A549 (cell line): ENCODE data around the gene COL4A6. TPM values are rescaled to one million over a fixed set of nuclear protein-coding genes. Genes with fewer than 3 reads are reported as not detected.

Experiments
- ATAC-seq, 2 experiments: fragments of 200-7000 bp in 1 of 2; fragments of >200 bp in 1 of 2; cut with Nextera tagmentation in 1 of 2; cut with Tn5 transposase in 1 of 2; 3 replicates each; pipeline versions ENCODE4 v1.8.0 to v1.9.1; 2018 to 2020; ENCODE audit warnings: mild to moderate bottlenecking in 1 of 2, moderate library complexity in 1 of 2
- CTCF ChIA-PET: fragments of 300-600 bp; sonication (Branson Sonifier 250); formaldehyde crosslinking; extraction: SDS; loops from one replicate; lab custom pipeline; 2021; ENCODE audit warnings: antibody characterized with exemption, inconsistent platforms; lab: Yijun Ruan, JAX
- POLR2A ChIA-PET: fragments of 350-600 bp; formaldehyde crosslinking; extraction: SDS; loops from one replicate; lab custom pipeline; 2021; ENCODE audit warnings: antibody characterized with exemption, inconsistent platforms; lab: Yijun Ruan, JAX
- DNase-seq, 2 experiments: peaks; one replicate each; pipeline versions ENCODE4 v3.0.0 to v3.0.0-alpha.2; 2011 to 2016; ENCODE audit warnings: low read depth in 1 of 2, low spot score in 1 of 2
- FAIRE-seq: peaks from 2 replicates; lab custom pipeline; 2011; peaks lifted over from hg19 to GRCh38; lab: Jason Lieb, UNC
- H3K27ac ChIP-seq, 2 experiments: fragments of >200 bp; sonication (Bioruptor Twin); formaldehyde crosslinking; 3 replicates each; pipeline ENCODE4 v1.5.1; 2016 to 2017
- H3K4me1 ChIP-seq: fragments of >200 bp; sonication (Bioruptor Twin); formaldehyde crosslinking; 3 replicates; pipeline ENCODE4 v1.6.1; 2016
- H3K4me2 ChIP-seq: fragments of >200 bp; sonication (Bioruptor Twin); formaldehyde crosslinking; 3 replicates; pipeline ENCODE4 v1.6.1; 2016
- H3K4me3 ChIP-seq: fragments of >200 bp; sonication (Bioruptor Twin); formaldehyde crosslinking; 3 replicates; pipeline ENCODE4 v1.5.1; 2016
- H3K9me3 ChIP-seq: fragments of >200 bp; sonication (Bioruptor Twin); formaldehyde crosslinking; 3 replicates; pipeline ENCODE4 v1.6.1; 2016
- BCL3 ChIP-seq: fragments of >200 bp; sonication (Bioruptor Twin); formaldehyde crosslinking; IDR thresholded peaks from 3 replicates; pipeline ENCODE4 v1.6.1; 2016
- CHD4 ChIP-seq: fragments of 200-600 bp; sonication (generic); IDR thresholded peaks from 2 replicates; pipeline ENCODE4 v1.6.1; 2016; ENCODE audit warnings: antibody characterized with exemption, mild to moderate bottlenecking, borderline replicate concordance
- EHF ChIP-seq: fragments of 250-450 bp; sonication (Bioruptor Pico); IDR thresholded peaks from 2 replicates; pipeline ENCODE4 v1.5.0; 2020; ENCODE audit warnings: mild to moderate bottlenecking
- EHMT2 ChIP-seq: fragments of 200-600 bp; sonication (generic); IDR thresholded peaks from 2 replicates; pipeline ENCODE4 v1.6.1; 2016; ENCODE audit warnings: antibody characterized with exemption, low read depth, mild to moderate bottlenecking, moderate library complexity
- EP300 ChIP-seq, 2 experiments: fragments of >200 bp; sonication (Bioruptor Twin); formaldehyde crosslinking; IDR thresholded peaks; 2 replicates in 1 of 2; 3 replicates in 1 of 2; pipeline ENCODE4 v1.6.1; 2016 to 2017
- ESRRA ChIP-seq: fragments of 150-350 bp; IDR thresholded peaks from 2 replicates; pipeline ENCODE4 v1.6.1; 2014; ENCODE audit warnings: mild to moderate bottlenecking, low read length, borderline replicate concordance
- FOSB ChIP-seq: fragments of 250-450 bp; sonication (Bioruptor Pico); IDR thresholded peaks from 2 replicates; pipeline ENCODE4 v1.5.0; 2020; ENCODE audit warnings: mild to moderate bottlenecking, moderate library complexity
- FOSL2 ChIP-seq, 2 experiments: fragments of 450-650 bp in 1 of 2; fragments of >200 bp in 1 of 2; sonication (Bioruptor Twin) in 1 of 2; formaldehyde crosslinking; IDR thresholded peaks; 2 replicates each; pipeline versions ENCODE4 v1.5.0 to v1.6.1; 2016 to 2020; ENCODE audit warnings: mild to moderate bottlenecking in 1 of 2, moderate library complexity in 1 of 2
- HMGXB4 ChIP-seq: fragments of 250-450 bp; sonication (Bioruptor Pico); IDR thresholded peaks from 2 replicates; pipeline ENCODE4 v1.5.0; 2021; ENCODE audit warnings: mild to moderate bottlenecking, moderate library complexity, borderline replicate concordance
- JUNB ChIP-seq: fragments of >200 bp; sonication (Bioruptor Twin); formaldehyde crosslinking; IDR thresholded peaks from 2 replicates; pipeline ENCODE4 v1.6.1; 2016
- MAZ ChIP-seq: fragments of 150-350 bp; IDR thresholded peaks from 2 replicates; pipeline ENCODE4 v1.6.1; 2014; ENCODE audit warnings: antibody characterized with exemption, low read depth, low read length, borderline replicate concordance
- MYC ChIP-seq: IDR thresholded peaks from 2 replicates; pipeline ENCODE4 v1.6.1; 2012; ENCODE audit warnings: mild to moderate bottlenecking, inconsistent platforms, low read length, improper control_type of control experiment, borderline replicate concordance
- NFE2L2 ChIP-seq: fragments of 150-350 bp; conservative IDR thresholded peaks from 2 replicates; pipeline ENCODE4 v1.6.1; 2014; ENCODE audit warnings: low read length
- POLR2A ChIP-seq: IDR thresholded peaks from 2 replicates; pipeline ENCODE4 v1.6.1; 2012; ENCODE audit warnings: mild to moderate bottlenecking, low read length
- RCOR1 ChIP-seq: fragments of 150-350 bp; IDR thresholded peaks from 2 replicates; pipeline ENCODE4 v1.6.1; 2014; ENCODE audit warnings: antibody characterized with exemption, low read length, low read depth
- SMC3 ChIP-seq: fragments of >200 bp; sonication (Bioruptor Twin); formaldehyde crosslinking; IDR thresholded peaks from 3 replicates; pipeline ENCODE4 v1.6.1; 2018; ENCODE audit warnings: inconsistent platforms
- ZC3H11A ChIP-seq: fragments of 450-650 bp; IDR thresholded peaks from 2 replicates; pipeline ENCODE4 v1.6.1; 2014; ENCODE audit warnings: antibody characterized with exemption, mild to moderate bottlenecking
- ZSCAN20 ChIP-seq: fragments of 250-450 bp; sonication (Bioruptor Pico); IDR thresholded peaks from 2 replicates; pipeline ENCODE4 v1.8.0; 2022; ENCODE audit warnings: mild to moderate bottlenecking, moderate library complexity
- WGBS: methylation state at CpG from one replicate; pipeline ENCODE4 v1.1.6; 2017; ENCODE audit errors: missing lambda C conversion rate; 5-methylcytosine and 5-hydroxymethylcytosine counted together
- polyA plus RNA-seq, 4 experiments: library from polyadenylated mRNA; depleted of rRNA in 3 of 4; stranded (reverse); fragments of >200 nt; fragmentation: RNase III in 1 of 4; extraction: RNeasy Plus Mini Kit Qiagen cat#74134 plus additional on column Dnase treatment in 1 of 4; gene quantifications; 2 replicates in 3 of 4; 3 replicates in 1 of 4; pipeline ENCODE4 v1.2.3, GENCODE V29; 2011 to 2017
- TF ChIP-seq, protein P1 (sequence below): fragments of 150-350 bp; IDR thresholded peaks from 2 replicates; pipeline ENCODE4 v1.6.1; 2014; ENCODE audit warnings: low read depth, mild to moderate bottlenecking, low read length
- TF ChIP-seq, protein P2 (sequence below): fragments of >200 bp; sonication (Bioruptor Twin); formaldehyde crosslinking; IDR thresholded peaks from 2 replicates; pipeline ENCODE4 v1.6.1; 2016
- TF ChIP-seq, protein P3 (sequence below): fragments of 250-450 bp; sonication (Bioruptor Pico); IDR thresholded peaks from 2 replicates; pipeline ENCODE4 v1.5.0; 2020; ENCODE audit warnings: low read depth, mild to moderate bottlenecking, moderate library complexity

COL4A6 gene
- polyA plus RNA-seq, 2 of the 4 experiments (the other 2 are of a cell fraction), result 13.0 to 19.8 TPM

DNA sequence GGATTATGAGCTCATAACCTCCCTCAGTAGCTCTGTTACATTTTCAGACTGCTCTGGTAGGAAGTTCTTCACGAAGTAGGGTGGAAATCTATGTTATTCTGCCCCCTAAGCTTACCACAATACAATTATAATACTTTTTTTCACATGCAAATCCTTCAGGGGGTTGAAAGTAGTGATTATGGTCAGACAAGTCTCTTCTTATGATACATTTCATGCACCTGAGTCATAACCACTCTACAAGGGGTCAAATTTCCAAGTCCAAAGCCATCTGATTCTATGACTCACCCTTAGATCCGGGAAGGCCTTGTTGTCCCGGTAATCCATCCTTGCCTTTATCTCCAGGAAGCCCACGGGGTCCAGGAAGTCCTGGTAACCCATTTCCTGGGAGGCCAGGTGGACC lies 251.4 kb downstream of the COL4A6 start:
- peak; percentile 53 to 66; a peak in 4 of 6 replicates for ATAC-seq
- H3K4me2 ChIP-seq, result peak overlapping the region; percentile 41; the same call in 1 of the 3 replicates
- no peak overlapping the region for H3K4me3 ChIP-seq
- 1% methylated on average over 4 of the region's 4 CpGs for WGBS
- peak; percentile 39 for FAIRE-seq
- H3K9me3 ChIP-seq, result no peaks in the 10 kb centered on the region
- CTCF ChIA-PET, result no interaction called here
- POLR2A ChIA-PET, result no interaction called here
- DNase-seq, result peak; percentile 19 to 48
- TF ChIP-seq MAZ (no peak), RCOR1 (no peak), CHD4 (no peak), JUNB (no peak), NFE2L2 (no peak), FOSL2 (IDR thresholded peaks at IDR 0.05) (no peak), FOSL2 (CRISPR knock-in tag; IDR thresholded peaks at IDR 0.05) (peak; percentile 64), HMGXB4 (CRISPR knock-in tag) (no peak)
- TF ChIP-seq, protein P1, sequence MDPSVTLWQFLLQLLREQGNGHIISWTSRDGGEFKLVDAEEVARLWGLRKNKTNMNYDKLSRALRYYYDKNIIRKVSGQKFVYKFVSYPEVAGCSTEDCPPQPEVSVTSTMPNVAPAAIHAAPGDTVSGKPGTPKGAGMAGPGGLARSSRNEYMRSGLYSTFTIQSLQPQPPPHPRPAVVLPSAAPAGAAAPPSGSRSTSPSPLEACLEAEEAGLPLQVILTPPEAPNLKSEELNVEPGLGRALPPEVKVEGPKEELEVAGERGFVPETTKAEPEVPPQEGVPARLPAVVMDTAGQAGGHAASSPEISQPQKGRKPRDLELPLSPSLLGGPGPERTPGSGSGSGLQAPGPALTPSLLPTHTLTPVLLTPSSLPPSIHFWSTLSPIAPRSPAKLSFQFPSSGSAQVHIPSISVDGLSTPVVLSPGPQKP, result no peak
- TF ChIP-seq, all 56 proteins: peak for 1
- no peak overlapping the region for H3K27ac ChIP-seq
- H3K4me1 ChIP-seq, result peaks cover 7% of the 10 kb centered on the region

DNA sequence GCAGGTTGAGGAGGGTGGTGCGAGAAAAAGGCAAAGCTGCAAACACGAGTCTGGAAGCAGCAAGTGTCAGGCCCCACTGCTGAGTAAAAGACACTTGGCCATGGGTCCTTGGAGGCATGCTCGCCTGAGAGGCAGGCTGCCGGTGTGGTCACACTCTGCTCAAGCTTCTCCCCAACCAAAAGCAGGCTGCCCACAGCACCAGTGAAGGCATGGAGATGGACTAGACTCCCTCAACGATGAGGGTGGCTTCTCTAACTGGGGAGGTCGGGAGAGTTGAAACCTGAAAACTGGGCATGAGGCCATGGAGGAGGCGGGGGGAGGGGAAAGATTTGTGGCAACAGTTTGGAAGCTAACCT lies 260.1 kb downstream of the COL4A6 start:
- Histone ChIP-seq H3K27ac (no peak overlapping the region), H3K4me3 (no peak overlapping the region), H3K9me3 (no peaks in the 10 kb centered on the region), H3K4me1 (no peaks in the 10 kb centered on the region), H3K4me2 (no peak overlapping the region)
- 78% methylated on average over 4 of the region's 7 CpGs for WGBS
- POLR2A ChIA-PET, result no interaction called here
- ATAC-seq (no peak), DNase-seq (no peak), FAIRE-seq (no peak)
- CTCF ChIA-PET, result interaction anchor here (1.1 to 1.4 kb wide), 2 partner anchors 18 to 359 kb away, joined by 3 to 4 read pairs; no protein-coding TSS in a partner anchor
- TF ChIP-seq EHF, result no peak
- no peak for TF ChIP-seq ZC3H11A
- TF ChIP-seq FOSL2 (IDR thresholded peaks at IDR 0.05), result no peak
- TF ChIP-seq FOSL2 (CRISPR knock-in tag; IDR thresholded peaks at IDR 0.05), result no peak
- TF ChIP-seq EHMT2, result no peak
- TF ChIP-seq, protein P2, sequence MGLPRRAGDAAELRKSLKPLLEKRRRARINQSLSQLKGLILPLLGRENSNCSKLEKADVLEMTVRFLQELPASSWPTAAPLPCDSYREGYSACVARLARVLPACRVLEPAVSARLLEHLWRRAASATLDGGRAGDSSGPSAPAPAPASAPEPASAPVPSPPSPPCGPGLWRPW, result no peak
- TF ChIP-seq CHD4, result no peak
- no peak for TF ChIP-seq SMC3
- TF ChIP-seq MYC, result no peak
- no peak for TF ChIP-seq BCL3
- no peak for TF ChIP-seq RCOR1
- no peak for TF ChIP-seq ZSCAN20
- no peak for TF ChIP-seq FOSB (CRISPR knock-in tag)
- TF ChIP-seq POLR2A, result no peak
- TF ChIP-seq EP300 (IDR thresholded peaks at IDR 0.05), result no peak
- TF ChIP-seq, protein P3, sequence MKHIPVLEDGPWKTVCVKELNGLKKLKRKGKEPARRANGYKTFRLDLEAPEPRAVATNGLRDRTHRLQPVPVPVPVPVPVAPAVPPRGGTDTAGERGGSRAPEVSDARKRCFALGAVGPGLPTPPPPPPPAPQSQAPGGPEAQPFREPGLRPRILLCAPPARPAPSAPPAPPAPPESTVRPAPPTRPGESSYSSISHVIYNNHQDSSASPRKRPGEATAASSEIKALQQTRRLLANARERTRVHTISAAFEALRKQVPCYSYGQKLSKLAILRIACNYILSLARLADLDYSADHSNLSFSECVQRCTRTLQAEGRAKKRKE (CRISPR knock-in tag), result no peak
- TF ChIP-seq ESRRA, result no peak
